ENCODE measurements around the gene ATXN1.

The ATXN1 gene

GRCh38 chr6:16759181-16759645, 2.0 kb downstream of the ATXN1 start:
- Histone ChIP-seq H3K4me1 (peaks cover 0 to 60% (median 34%) of the 10 kb centered on the region in 4 donors), H3K27ac (peak overlapping the region; percentile 91 to 99), H3K4me3 (peak overlapping the region; percentile 69 to 86), H3K9me3 (no peaks in the 10 kb centered on the region), H3K36me3 (no peaks in the 10 kb centered on the region), H3K27me3 (no peaks in the 10 kb centered on the region)
- intact Hi-C loops (cut with DNase I; ENCODE audit: low total_unique reads): loop anchor here (10.0 kb wide), 2 partner anchors 74 to 244 kb away; no protein-coding TSS in a partner anchor
- DNase-seq: no peak
- TF ChIP-seq CTCF (IDR thresholded peaks at IDR 0.05): no peak

- no peaks in the 10 kb centered on the region for H3K36me3 ChIP-seq
- no peak for TF ChIP-seq CTCF (IDR thresholded peaks at IDR 0.05)
- H3K27me3 ChIP-seq: no peaks in the 10 kb centered on the region
- H3K9me3 ChIP-seq: no peaks in the 10 kb centered on the region
- H3K4me3 ChIP-seq: peak overlapping the region; percentile 69 to 86
- H3K27ac ChIP-seq: peak overlapping the region; percentile 91 to 99
- H3K4me1 ChIP-seq: peaks cover 0 to 60% (median 34%) of the 10 kb centered on the region in 4 donors
- intact Hi-C loops (cut with DNase I; ENCODE audit: low total_unique reads): loop anchor here (10.0 kb wide), 2 partner anchors 74 to 244 kb away; no protein-coding TSS in a partner anchor
- DNase-seq: no peak
Measured at GRCh38 chr6:16758163-16758975, 2.9 kb downstream of the ATXN1 start.

GRCh38 chr6:16757332-16757731, 3.9 kb downstream of the ATXN1 start:
- intact Hi-C loops (cut with DNase I; ENCODE audit: low total_unique reads): loop anchor here (10.0 kb wide), 2 partner anchors 73 to 243 kb away; no protein-coding TSS in a partner anchor

GRCh38 chr6:16756660-16757255, 4.5 kb downstream of the ATXN1 start:
- intact Hi-C loops (cut with DNase I; ENCODE audit: low total_unique reads): loop anchor here (10.0 kb wide), 2 partner anchors 72 to 242 kb away; no protein-coding TSS in a partner anchor
- H3K27me3 ChIP-seq: no peaks in the 10 kb centered on the region
- H3K36me3 ChIP-seq: no peaks in the 10 kb centered on the region
- DNase-seq: no peak
- no peak for TF ChIP-seq CTCF (IDR thresholded peaks at IDR 0.05)
- H3K9me3 ChIP-seq: no peaks in the 10 kb centered on the region
- H3K4me3 ChIP-seq: no peak overlapping the region
- peaks cover 0 to 75% (median 40%) of the 10 kb centered on the region in 4 donors for H3K4me1 ChIP-seq
- peak overlapping the region; percentile 91 to 99 for H3K27ac ChIP-seq

More at GRCh38 chr6:16757332-16757731, 3.9 kb downstream of the ATXN1 start:
- Histone ChIP-seq H3K9me3 (no peaks in the 10 kb centered on the region), H3K27ac (peak overlapping the region; percentile 91 to 99), H3K27me3 (no peaks in the 10 kb centered on the region), H3K4me1 (peaks cover 0 to 69% (median 38%) of the 10 kb centered on the region in 4 donors), H3K4me3 (no peak overlapping the region), H3K36me3 (no peaks in the 10 kb centered on the region)
- TF ChIP-seq CTCF (IDR thresholded peaks at IDR 0.05): no peak
- no peak for DNase-seq

- intact Hi-C loops (cut with DNase I; ENCODE audit: low total_unique reads): loop anchor here (10.0 kb wide), 2 partner anchors 71 to 241 kb away; no protein-coding TSS in a partner anchor
- Histone ChIP-seq H3K4me3 (no peak overlapping the region), H3K4me1 (peaks cover 0 to 76% (median 40%) of the 10 kb centered on the region in 4 donors), H3K36me3 (no peaks in the 10 kb centered on the region), H3K27me3 (no peaks in the 10 kb centered on the region), H3K9me3 (no peaks in the 10 kb centered on the region), H3K27ac (peak overlapping the region; percentile 15 to 91)
- no peak for TF ChIP-seq CTCF (IDR thresholded peaks at IDR 0.05)
- no peak for DNase-seq
Measured at GRCh38 chr6:16755544-16755943, 5.7 kb downstream of the ATXN1 start.

Measured in tibial artery (tissue), 4 donors.